ENCODE measurements around the gene SEC22A. TPM values are rescaled to one million over a fixed set of nuclear protein-coding genes. Genes with fewer than 3 reads are reported as not detected.

Gene SEC22A
- total RNA-seq, 1 experiment from 2014 or later, result 60.7 TPM

DNA sequence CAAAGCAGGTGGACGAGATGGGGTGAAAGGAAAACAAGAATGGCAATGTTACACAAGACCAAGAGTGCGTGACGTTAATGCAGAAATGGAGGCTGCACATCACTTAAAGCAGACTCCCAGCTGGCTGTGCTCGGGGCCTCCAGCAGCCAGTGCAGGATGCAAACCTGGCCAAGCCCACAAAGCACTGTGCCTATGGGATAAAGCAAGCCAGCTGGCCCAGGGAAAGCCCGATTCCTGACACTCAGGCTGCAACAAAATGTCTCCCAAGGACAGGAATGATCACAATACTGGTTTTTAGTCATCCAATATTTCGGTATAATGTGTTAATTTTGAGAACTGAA is 86.2 kb downstream of the SEC22A start:
- no peak for DNase-seq (ENCODE audit: low read depth)

GRCh38 chr3:123289391-123290106 is 87.8 kb downstream of the SEC22A start:
- DNase-seq (ENCODE audit: low read depth), result no peak

- no peak for DNase-seq (ENCODE audit: low read depth)
Observed at GRCh38 chr3:123290107-123290930, 88.6 kb downstream of the SEC22A start.

- no peak for DNase-seq (ENCODE audit: low read depth)
Observed at GRCh38 chr3:123290962-123291361, 89.2 kb downstream of the SEC22A start.

GRCh38 chr3:123291404-123291803 is 89.7 kb downstream of the SEC22A start:
- DNase-seq (ENCODE audit: low read depth), result no peak

- no peak for DNase-seq (ENCODE audit: low read depth)
Observed at GRCh38 chr3:123292321-123293310, 90.9 kb downstream of the SEC22A start.

- no peak for DNase-seq (ENCODE audit: low read depth)
Observed at GRCh38 chr3:123294296-123294938, 92.7 kb downstream of the SEC22A start.

- DNase-seq (ENCODE audit: low read depth), result no peak
Observed at GRCh38 chr3:123295171-123295900, 93.6 kb downstream of the SEC22A start.

DNA sequence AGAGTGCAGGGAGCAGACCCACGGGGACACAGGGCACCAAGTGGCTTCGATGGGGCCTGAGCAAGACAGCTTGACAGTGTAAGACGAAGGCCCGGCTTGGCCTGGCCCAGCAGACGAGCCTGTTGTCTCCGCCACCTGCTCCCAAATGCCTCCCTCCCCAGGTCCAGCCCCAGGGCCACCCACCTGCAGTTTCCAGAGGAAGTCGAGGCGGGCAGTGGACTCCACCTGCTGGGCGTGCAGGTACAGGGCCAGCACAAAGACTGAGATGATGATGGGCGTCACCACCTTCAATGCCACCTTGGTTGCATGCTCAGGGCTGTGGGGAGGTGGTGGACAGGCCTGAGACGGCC is 94.1 kb downstream of the SEC22A start:
- no peak for DNase-seq (ENCODE audit: low read depth)

DNA sequence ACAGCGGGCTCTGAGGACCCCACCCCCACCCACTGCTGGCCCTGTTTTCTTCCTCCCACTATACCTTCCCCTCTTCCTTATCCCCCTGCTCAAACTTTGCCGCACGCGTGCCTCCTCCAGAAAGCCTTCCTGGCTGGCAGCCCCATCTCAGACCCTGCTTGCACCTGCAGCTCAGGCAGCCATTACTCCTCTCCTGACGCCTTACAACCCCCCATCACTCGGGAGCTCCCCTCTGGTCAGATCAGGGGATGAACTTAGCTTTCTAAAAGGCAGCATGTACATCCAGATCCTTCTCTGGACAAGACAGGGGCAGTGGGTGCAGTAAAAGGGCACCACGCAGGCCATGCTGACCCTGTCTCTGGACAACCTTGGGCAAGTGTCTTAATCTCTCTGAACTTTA is 94.5 kb downstream of the SEC22A start:
- DNase-seq (ENCODE audit: low read depth), result no peak

DNA sequence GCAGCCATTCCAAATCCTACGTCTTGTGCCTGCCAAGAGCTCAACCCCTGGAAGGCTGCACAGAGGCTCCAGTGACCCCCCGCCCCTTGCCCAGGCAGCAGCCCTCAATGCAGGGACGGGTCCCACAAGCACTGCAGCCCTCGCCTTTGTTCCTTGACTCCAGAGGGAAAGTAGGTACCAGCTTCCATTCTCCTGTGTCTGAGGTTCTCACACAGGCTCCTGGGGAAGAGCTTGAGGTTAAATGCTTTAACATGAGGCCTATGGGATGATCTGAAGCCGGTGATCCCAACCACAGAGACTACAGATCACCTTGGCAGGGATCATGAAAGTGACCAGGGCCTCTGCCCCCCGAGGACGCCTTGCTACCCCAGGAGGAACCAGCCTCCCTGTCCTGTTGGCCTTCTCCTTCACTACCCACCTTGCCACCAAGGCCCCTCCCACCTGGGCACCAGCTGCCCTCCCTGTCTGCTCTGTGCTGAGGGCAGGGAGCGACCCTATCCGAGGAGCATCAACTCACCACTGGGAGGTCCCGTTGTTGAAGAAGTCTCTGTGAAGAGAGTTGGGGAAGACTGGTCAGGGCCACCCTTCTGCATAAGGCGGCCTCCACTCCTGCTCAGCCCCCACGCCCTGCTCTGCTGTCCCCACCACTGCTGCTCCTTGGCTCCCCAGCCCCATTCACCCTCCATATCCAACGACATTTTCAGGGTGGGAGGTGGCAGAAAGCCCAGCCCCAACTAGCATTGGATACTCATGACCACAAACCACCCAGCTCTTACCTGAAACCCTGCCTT is 95.3 kb downstream of the SEC22A start:
- DNase-seq (ENCODE audit: low read depth), result no peak

DNA sequence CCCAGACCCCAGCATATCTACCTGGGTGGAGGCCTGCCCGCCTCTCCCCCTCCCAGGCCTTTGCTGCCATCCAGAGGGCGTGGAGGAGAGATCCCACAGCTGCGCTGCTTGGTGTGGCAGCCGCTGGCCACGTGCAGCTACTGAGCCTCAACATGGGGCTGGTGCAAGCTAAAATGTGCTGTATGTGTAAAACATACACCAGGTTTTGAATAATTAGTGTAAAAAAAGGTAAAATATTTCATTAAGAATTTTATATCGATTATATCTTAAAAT is 95.8 kb downstream of the SEC22A start:
- DNase-seq (ENCODE audit: low read depth), result no peak

GRCh38 chr3:123298903-123299302 is 97.2 kb downstream of the SEC22A start:
- no peak for DNase-seq (ENCODE audit: low read depth)

DNA sequence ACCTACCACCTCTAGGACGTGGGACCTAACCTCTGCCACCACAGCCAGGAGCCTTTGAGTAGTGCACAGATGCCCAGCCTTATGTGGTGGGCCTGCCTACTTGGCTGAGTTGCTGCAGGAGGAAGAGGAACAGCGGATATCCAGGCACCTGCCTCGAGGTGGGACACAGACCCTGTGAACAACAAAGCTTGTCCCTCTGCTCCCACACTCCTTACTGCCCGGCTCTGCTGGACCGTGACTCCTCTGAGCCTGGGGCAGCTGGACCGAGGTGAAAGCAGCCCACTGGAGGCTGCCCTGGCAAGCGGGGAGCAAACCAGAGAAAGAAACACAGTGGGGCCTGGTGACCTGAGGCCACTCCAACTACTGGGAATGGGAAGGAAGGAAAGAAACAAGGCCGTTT is 97.8 kb downstream of the SEC22A start:
- no peak for DNase-seq (ENCODE audit: low read depth)

- no peak for DNase-seq (ENCODE audit: low read depth)
Observed at GRCh38 chr3:123300056-123300455, 98.3 kb downstream of the SEC22A start.

DNA sequence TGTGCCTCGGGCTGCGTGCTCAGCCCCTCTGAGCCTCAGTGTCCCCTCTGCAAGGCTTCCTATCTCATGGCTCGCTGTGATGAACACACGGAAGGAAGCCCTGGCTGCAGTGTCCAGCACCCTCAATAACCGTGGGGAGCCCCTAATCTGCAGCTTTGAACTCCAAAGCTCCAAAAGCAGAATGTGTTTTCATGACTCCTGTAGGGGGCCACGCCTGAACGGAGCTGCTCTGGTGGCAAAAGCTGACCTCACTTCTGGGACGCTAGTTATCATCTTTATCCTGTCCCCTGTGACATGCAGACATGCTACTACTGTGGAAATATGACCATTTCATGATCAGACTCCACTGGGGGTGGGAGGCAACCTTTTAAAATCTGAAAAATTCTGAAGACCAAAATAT is 98.8 kb downstream of the SEC22A start:
- no peak for DNase-seq (ENCODE audit: low read depth)

- DNase-seq (ENCODE audit: low read depth), result no peak
Observed at GRCh38 chr3:123301331-123302184, 99.8 kb downstream of the SEC22A start.

- no peak for DNase-seq (ENCODE audit: low read depth)
Observed at GRCh38 chr3:123302961-123303360, 101.2 kb downstream of the SEC22A start.

DNA sequence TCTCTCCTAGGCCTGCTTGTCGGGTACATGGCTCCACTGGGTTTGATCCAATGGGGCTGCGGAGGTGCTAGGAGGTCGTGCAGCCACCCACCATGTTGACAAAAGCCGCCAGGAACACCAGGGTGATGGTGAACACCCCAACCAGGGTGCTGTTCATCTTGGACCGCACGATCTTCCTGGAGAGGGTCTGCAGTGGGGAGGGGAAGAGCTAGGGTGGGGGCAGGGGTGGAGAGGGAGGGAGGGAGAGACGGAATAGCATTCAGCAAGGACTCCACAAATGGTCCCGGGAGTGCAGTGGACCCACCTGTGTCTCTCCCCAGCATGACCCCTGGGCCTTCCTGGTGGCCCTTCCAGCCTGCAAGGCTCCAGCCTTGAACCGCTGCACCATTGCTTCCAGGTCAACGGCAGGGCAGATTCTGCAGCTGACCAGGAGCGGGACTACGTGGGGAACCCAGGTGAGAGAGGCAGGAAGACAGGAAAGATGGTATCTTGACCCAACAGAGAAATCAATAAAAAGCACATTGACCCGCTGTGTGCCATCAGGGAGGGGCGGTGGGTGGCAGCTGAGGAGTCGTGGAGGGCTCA is 102.3 kb downstream of the SEC22A start:
- no peak for DNase-seq (ENCODE audit: low read depth)
